ENCODE measurements around the gene PNPLA1. TPM values are rescaled to one million over a fixed set of nuclear protein-coding genes. Genes with fewer than 3 reads are reported as not detected.

The PNPLA1 gene
- total RNA-seq, 1 experiment from 2014 or later, result not detected

DNA sequence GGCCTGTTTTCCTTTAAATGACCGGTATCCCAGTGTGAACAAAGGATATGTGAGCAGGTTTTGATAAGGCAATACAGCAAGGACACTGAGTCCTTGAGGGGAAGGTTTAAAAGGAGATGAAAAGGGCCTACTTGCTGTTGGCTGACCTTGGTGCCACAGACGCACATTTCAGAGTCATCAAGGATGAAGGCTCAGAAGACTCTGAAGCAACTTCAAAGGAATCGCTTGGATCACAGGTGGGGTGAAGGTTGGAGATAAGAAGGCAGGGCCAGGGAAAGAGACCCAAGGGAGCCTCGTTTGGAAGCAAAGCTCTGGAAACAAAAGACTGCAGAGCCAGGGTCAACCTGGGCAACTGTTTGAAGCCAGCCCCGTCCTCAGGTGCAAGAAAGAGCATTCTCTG lies 30.1 kb upstream of the PNPLA1 start:
- no peak overlapping the region for H3K4me3 ChIP-seq (ENCODE audit: insufficient read depth, low read depth, low read length)
- H3K36me3 ChIP-seq (replicated peaks; ENCODE audit: control insufficient read depth, insufficient read depth, low read length), result no peaks in the 10 kb centered on the region
- no peak for DNase-seq
- no peaks in the 10 kb centered on the region for H3K27me3 ChIP-seq (ENCODE audit: control insufficient read depth, insufficient read depth, low read length)

DNA sequence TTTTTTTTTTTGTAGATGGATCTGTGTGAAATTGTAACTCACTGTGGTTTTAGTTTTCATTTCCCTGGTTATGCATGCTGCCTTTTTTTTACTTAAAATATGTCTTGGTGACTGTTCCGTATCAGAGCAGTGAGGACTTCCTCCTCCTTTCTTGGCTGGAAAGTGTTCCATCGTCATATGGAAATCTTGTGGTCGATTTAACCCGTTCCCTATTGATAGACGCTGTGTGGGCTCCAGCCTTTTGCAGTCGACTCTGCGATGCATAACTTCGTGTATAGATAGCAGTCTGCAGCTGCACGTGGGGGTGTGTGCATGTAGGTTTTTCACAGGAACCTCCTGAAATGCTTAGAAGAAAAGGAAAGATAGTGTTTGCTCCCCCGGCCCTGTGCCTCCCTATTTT lies 28.1 kb upstream of the PNPLA1 start:
- Histone ChIP-seq H3K27me3 (ENCODE audit: control insufficient read depth, insufficient read depth, low read length) (no peaks in the 10 kb centered on the region), H3K36me3 (replicated peaks; ENCODE audit: control insufficient read depth, insufficient read depth, low read length) (no peaks in the 10 kb centered on the region), H3K4me3 (ENCODE audit: insufficient read depth, low read depth, low read length) (no peak overlapping the region)
- DNase-seq, result no peak

DNA sequence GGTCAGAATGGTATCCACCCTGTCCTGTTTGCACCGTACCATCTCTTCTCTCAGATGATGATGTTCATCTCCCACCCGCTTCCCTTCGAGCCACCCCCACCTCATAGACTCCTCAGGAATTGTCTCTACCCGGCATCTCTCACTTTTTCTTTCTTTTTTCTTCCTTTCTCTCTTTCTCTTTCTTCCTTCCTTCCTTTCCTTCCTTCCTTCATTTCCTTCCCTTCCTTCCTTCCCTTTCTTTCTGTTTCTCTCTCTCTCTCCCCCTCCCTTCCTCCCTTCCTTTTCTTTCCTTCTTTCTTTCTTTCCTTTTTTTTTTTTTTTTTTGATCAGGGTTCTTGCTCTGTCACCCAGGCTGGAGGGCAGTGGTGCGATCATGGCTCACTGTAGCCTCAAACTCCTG lies 27.7 kb upstream of the PNPLA1 start:
- no peak for DNase-seq
- H3K4me3 ChIP-seq (ENCODE audit: insufficient read depth, low read depth, low read length), result no peak overlapping the region
- H3K36me3 ChIP-seq (replicated peaks; ENCODE audit: control insufficient read depth, insufficient read depth, low read length), result no peaks in the 10 kb centered on the region
- H3K27me3 ChIP-seq (ENCODE audit: control insufficient read depth, insufficient read depth, low read length), result no peaks in the 10 kb centered on the region

DNA sequence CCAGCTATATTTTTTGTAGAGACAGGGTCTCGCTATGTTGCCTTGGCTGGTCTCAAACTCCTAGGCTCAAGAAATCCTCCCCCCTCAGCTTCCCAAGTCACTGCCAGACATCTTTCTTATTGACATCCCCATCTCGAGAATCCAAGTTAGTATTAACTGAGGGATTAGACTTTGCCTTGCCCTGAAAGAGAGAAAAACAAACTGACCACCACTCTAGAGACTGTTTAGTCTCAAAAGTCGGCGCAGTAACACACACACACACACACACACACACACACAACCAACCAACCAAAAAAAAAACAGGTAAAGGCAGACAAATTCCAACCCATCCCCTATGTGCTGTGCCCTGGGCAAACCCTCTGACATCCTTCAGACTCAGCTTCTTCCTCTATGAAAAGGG lies 27.2 kb upstream of the PNPLA1 start:
- no peak for DNase-seq
- H3K4me3 ChIP-seq (ENCODE audit: insufficient read depth, low read depth, low read length), result no peak overlapping the region
- H3K27me3 ChIP-seq (ENCODE audit: control insufficient read depth, insufficient read depth, low read length), result no peaks in the 10 kb centered on the region
- H3K36me3 ChIP-seq (replicated peaks; ENCODE audit: control insufficient read depth, insufficient read depth, low read length), result no peaks in the 10 kb centered on the region

DNA sequence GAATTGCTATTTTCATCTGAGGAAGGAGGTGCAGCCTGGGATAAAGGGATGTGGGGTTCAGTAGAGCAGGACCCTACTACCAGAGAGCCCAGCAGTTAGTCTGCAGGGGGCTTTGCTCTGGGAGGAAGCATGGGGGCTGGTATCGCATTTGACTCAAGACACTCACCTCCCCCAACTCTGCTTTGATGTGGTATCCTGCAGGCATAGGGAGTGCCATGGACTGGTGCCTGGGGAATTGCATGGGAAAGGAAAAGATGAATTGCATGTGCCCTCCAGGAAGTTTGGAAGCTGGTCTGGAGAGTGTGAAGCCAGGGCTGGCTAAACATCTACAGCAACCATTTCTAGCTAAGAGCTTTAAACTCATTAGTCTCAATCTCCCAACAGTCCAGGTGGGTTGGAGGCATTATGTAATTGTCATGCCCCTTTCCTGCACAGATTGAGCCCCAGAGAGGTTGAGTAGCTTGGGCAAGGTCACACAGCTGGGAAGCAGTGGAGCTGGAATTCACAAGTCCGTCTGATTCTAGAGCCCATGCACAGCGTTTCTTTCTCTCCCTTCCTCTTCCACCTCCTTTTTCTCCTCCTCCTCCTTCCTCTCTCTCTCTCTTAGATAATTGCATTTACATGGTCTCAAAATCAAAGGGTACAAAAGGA lies 26.2 kb upstream of the PNPLA1 start:
- H3K27me3 ChIP-seq (ENCODE audit: control insufficient read depth, insufficient read depth, low read length), result no peaks in the 10 kb centered on the region
- H3K36me3 ChIP-seq (replicated peaks; ENCODE audit: control insufficient read depth, insufficient read depth, low read length), result no peaks in the 10 kb centered on the region
- H3K4me3 ChIP-seq (ENCODE audit: insufficient read depth, low read depth, low read length), result no peak overlapping the region
- no peak for DNase-seq

DNA sequence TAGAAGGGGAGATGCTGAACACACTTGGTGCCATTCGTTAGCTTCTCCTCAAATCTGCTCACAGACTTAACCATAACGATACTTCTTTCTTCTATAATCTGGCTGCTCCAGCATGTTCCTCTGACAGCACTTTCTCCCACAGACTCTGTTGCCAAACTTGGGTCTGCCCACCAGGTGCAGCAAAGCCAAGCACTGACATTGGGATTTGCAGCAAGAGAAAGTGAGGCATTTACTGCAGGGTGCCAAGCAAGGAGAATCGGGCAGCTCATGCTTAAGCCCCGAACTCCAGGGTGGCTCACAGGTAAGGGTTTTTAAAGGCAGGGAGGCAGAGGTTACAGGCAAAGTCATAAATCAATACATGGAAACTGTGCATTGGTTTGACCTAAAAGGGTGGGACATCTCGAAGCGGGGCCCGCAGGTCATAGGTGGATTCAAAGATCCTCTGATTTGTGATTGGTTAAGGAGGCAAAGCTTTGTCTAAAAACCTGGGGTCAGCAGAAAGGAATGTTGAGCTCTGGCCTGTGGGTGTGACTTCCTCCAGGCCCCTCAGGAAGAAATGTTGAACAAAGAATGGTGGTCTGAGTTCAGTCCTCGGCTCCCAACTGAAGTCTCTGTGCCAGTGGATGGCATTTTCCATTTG lies 25.1 kb upstream of the PNPLA1 start:
- Histone ChIP-seq H3K36me3 (replicated peaks; ENCODE audit: control insufficient read depth, insufficient read depth, low read length) (no peaks in the 10 kb centered on the region), H3K4me3 (ENCODE audit: insufficient read depth, low read depth, low read length) (no peak overlapping the region), H3K27me3 (ENCODE audit: control insufficient read depth, insufficient read depth, low read length) (no peaks in the 10 kb centered on the region)
- peak; percentile 67 for DNase-seq

DNA sequence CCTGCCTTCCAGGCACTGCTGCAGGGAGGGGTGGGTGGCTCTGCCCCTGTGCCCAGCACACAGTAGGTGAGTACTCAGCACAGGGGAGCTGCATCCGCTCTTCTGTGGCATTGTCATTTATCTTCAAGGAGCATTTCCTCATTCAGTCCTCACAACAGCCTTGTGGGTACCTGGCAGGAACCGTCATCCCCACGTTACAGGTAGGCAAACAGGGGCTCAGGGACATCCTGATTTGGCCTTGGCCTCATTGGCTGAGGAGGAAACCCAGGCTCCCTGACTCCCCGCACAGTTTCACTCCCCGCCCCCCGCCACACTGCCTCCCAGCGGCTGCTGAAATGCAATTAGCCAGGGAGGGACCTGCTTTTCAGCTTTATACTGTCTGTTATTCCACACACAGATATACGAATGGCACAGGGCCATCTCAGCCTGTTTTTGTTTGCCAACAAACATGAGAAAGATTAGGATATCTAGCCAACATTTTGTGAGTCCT lies 24.2 kb upstream of the PNPLA1 start:
- H3K4me3 ChIP-seq (ENCODE audit: insufficient read depth, low read depth, low read length), result no peak overlapping the region
- no peaks in the 10 kb centered on the region for H3K36me3 ChIP-seq (replicated peaks; ENCODE audit: control insufficient read depth, insufficient read depth, low read length)
- H3K27me3 ChIP-seq (ENCODE audit: control insufficient read depth, insufficient read depth, low read length), result no peaks in the 10 kb centered on the region
- peak; percentile 70 for DNase-seq

DNA sequence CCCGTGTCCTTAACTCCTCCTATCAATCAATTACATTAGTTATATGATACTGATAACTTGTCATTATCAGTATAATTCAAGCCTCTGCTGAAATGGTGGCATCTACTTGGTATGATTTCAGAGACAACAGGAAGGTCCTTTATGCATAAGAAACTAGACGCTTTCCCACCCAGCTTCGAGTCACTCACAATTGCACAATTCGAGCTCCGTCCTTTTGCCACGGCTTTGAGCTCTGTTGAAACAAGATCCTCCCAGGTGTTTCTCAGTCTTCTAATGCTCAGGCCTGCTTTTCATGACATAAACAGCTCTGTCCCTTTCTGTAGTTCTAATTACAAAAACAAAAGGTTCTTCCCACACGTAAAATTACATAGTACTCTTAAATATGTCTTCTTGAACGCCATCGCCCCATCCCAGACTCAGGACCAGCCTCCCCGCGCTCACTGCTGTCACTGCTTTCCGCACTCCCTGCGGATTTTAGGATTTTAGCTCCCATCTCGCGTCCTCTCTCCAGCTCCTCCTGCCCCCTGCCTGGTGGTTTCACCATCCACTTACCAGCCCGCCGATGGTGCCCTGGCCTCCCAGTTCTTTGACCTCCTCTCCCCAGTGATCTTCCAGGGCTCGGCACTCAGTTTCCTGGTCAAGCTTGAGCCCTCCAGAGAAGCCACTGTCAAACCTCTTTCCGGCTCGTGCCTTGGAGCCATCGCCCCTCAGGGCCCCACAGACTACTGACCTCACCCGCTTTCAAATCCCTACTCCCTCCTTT lies 23.2 kb upstream of the PNPLA1 start:
- no peaks in the 10 kb centered on the region for H3K27me3 ChIP-seq (ENCODE audit: control insufficient read depth, insufficient read depth, low read length)
- no peaks in the 10 kb centered on the region for H3K36me3 ChIP-seq (replicated peaks; ENCODE audit: control insufficient read depth, insufficient read depth, low read length)
- peak; percentile 16 for DNase-seq
- no peak overlapping the region for H3K4me3 ChIP-seq (ENCODE audit: insufficient read depth, low read depth, low read length)

DNA sequence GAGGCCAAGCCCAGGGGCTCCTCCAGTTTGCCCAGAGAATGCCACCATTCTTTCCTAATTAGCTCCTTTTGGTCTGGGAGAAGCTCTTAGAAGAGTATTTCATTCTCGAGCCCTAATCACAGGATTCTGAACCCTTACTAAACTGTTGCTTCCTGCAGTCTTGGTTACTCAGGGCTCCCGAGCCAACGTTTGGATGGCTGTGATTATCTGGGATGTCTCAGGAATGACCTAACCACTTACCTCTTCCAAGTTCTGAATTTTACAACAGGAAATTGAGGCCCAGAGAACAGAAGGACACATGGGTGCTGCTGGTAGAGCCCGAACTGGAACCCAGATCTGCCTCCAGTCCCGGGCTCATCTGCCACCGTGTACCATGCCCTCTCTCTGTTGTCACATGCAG lies 22.2 kb upstream of the PNPLA1 start:
- no peaks in the 10 kb centered on the region for H3K36me3 ChIP-seq (replicated peaks; ENCODE audit: control insufficient read depth, insufficient read depth, low read length)
- no peak overlapping the region for H3K4me3 ChIP-seq (ENCODE audit: insufficient read depth, low read depth, low read length)
- H3K27me3 ChIP-seq (ENCODE audit: control insufficient read depth, insufficient read depth, low read length), result no peaks in the 10 kb centered on the region
- no peak for DNase-seq

DNA sequence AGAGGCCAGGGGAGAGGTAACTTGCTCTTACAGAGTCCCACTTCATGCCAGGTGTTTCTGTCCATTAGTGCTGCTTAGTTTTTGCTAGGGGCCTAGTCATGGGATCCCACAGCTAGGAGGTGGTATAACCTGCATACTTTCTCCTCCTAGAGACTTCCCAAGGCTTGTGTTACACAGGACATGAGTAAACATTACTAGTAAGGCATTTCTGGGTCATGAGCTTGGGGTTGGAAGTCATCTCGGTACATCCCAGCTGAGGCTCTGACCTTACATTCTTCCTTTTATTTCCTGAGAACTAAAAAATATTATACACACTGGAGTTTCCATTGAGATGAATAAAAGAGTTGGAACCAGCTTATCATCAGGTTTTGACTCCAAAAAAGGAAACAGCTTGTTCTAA lies 20.9 kb upstream of the PNPLA1 start:
- Histone ChIP-seq H3K4me3 (ENCODE audit: insufficient read depth, low read depth, low read length) (no peak overlapping the region), H3K36me3 (replicated peaks; ENCODE audit: control insufficient read depth, insufficient read depth, low read length) (no peaks in the 10 kb centered on the region), H3K27me3 (ENCODE audit: control insufficient read depth, insufficient read depth, low read length) (no peaks in the 10 kb centered on the region)
- DNase-seq, result no peak

DNA sequence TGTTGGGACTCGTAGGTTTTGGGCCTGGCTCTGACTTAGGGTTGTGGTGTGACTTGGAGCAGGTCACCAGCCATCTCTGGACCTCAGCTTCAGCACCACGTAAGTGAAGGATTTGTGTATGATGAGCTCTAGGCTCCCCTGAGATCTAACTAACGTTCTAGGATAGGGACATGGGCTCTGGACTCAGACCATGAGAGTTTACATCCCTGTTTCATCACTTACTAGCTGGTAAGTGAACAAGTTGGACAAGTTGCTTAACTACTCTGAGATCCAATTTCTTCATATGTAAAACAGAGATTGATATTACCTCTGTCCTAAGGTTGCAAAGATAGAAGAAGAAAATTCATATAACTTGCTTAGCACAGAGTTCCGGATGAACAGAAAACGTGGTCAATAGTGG lies 20.3 kb upstream of the PNPLA1 start:
- H3K27me3 ChIP-seq (ENCODE audit: control insufficient read depth, insufficient read depth, low read length), result no peaks in the 10 kb centered on the region

DNA sequence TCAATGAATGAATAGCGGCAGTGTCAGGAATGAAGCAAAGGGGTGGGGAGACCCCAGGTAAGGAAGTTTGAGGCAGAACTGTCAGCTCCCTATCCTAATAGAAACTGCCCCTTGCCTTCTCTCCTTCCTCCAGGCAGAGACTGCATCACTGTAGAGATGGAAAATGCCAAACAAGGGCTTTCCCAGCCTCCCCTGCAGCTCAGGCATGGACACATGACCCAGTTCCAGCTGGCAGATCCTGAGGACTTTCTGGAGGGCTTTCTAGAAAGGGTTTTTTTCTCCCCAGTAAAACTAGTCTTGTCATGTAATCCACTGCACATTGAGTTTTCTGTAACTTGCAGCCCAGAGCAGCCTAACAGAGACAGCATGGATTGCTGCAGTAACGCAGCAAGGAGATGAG lies 17.9 kb upstream of the PNPLA1 start:
- Histone ChIP-seq H3K27me3 (ENCODE audit: control insufficient read depth, insufficient read depth, low read length) (no peaks in the 10 kb centered on the region), H3K4me3 (ENCODE audit: insufficient read depth, low read depth, low read length) (no peak overlapping the region), H3K36me3 (replicated peaks; ENCODE audit: control insufficient read depth, insufficient read depth, low read length) (no peaks in the 10 kb centered on the region)
- DNase-seq, result no peak

More for the DNA sequence above, 20.3 kb upstream of the PNPLA1 start:
- H3K4me3 ChIP-seq (ENCODE audit: insufficient read depth, low read depth, low read length), result no peak overlapping the region
- DNase-seq, result no peak
- H3K36me3 ChIP-seq (replicated peaks; ENCODE audit: control insufficient read depth, insufficient read depth, low read length), result no peaks in the 10 kb centered on the region

DNA sequence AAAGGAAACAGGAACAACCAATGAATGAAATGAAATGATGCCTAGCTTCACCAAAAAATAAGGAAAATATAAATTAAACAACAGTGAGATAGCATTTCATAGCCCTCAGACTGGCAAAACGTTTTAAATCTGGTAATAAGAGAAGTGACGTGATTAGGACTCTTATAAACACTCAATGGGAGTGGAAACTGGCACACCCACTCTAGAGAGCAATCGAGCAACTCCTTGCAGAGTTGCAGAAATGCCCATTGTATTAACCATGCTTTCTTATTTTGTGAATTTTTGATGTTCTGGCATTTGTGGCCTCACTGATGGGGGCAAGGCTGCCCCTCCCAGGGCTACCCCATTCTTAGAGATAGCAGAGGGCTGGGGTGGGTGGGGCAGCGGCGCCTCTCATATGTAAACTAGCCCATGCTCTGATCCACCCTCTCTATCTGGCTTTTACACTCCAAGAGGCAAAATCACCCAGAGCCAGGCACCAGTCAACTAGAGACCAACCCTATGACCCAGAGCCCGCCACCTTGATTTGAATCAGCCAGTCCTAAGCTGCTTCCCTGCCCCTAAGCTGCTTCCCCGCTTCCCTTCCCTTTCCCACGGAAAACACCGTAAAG lies 6.4 kb upstream of the PNPLA1 start:
- no peaks in the 10 kb centered on the region for H3K36me3 ChIP-seq (replicated peaks; ENCODE audit: control insufficient read depth, insufficient read depth, low read length)
- H3K4me3 ChIP-seq (ENCODE audit: insufficient read depth, low read depth, low read length), result no peak overlapping the region
- H3K27me3 ChIP-seq (ENCODE audit: control insufficient read depth, insufficient read depth, low read length), result no peaks in the 10 kb centered on the region
- no peak for DNase-seq

DNA sequence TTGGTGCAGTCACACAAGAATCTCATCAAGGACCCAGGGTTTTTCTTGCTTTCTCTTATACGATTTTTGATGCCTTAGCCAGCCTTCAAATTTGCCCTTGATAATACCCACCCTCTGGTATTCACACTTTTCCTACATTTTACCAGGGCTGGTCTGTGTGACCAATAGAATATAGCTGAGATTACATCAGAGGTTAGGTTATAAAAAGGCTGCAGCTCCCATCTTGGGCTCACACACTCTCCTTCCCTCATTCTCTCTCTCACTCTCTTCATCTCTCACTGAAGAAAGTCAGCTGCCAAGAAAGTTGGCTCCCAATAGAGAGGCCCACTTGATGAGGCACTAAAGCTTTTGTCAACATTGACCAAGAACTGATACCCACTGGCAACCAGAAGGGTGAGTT lies 4.1 kb upstream of the PNPLA1 start:
- no peak overlapping the region for H3K4me3 ChIP-seq (ENCODE audit: insufficient read depth, low read depth, low read length)
- DNase-seq, result no peak
- H3K27me3 ChIP-seq (ENCODE audit: control insufficient read depth, insufficient read depth, low read length), result no peaks in the 10 kb centered on the region
- H3K36me3 ChIP-seq (replicated peaks; ENCODE audit: control insufficient read depth, insufficient read depth, low read length), result no peaks in the 10 kb centered on the region
